HCEC 1CT (cell line): ENCODE measurements around the gene HES2.
"Not testable (repeated sequence)": the region's sequence is repeated elsewhere in the genome, so short reads cannot be mapped to it uniquely, and the experiment has no call there.

ENCODE experiments used
- DNase-seq: peaks from one replicate; pipeline ENCODE4 v3.0.0-alpha.2; 2017

Gene HES2

DNA sequence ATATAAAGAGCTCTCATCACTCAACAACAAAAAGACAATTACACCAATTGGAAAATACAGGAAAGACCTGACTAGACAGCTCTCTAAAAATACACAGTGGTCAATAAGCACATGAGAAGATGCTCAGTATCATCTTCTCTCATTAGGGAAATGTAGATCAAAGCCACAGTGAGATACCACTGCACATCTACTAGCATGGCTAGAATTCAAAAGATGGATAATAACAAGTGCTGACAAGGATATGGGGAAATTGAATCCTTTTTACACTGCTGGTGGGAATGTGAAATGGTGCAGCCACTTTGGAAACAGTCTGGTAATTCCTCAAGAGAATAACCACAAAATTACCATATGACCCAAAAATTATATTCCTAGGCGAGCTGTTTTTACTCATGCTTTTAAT lies 35.6 kb downstream of the HES2 start:
- DNase-seq: no peak

DNA sequence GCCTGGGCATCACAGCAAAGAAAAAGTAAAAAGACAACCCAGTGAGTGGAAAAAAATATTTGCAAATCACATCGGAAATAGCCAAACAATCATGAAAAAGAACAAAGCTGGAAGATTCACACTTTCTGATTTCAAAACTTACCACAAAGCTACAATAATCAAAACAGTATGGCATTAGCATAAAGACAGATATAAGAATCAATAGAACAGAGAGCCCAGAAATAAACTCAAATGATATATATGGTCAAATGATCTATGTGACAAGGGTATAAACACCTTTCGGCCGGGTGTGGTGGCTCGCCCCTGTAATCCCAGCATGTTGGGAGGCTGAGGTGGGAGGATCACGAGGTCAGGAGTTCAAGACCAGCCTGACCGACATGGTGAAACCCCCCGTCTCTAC lies 39.7 kb downstream of the HES2 start:
- DNase-seq: no peak

DNA sequence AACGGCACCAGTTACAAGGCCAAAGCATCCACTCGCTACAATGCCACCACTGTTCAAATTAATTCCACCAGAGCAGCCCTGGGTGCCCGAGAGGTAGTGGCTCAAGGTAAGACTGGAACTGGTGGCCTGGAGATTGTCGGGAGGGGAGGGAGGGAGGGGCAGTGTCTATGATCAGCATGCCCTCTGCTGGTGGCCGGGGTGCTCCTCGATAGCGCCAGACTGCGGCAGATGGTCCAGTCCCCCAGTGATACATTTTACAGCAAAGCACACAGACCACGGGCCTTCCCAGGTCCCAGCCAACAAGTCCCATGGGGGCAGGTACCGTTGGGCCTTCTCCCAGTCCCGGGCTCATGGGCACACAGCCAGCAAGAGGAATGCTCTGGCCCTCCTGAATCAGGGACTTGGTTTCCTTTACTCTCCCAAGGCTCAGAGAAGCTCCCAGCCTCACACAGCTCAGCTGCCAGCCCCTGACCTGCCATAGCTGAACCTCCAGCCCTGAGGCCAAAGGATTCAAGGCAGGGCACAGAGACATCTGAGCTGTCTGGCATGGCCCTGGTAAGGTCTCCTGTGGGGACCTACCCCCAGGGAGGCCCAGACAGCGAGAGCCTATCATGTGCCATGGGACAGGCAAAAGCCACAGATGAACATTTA lies 41.5 kb downstream of the HES2 start:
- DNase-seq: no peak

DNA sequence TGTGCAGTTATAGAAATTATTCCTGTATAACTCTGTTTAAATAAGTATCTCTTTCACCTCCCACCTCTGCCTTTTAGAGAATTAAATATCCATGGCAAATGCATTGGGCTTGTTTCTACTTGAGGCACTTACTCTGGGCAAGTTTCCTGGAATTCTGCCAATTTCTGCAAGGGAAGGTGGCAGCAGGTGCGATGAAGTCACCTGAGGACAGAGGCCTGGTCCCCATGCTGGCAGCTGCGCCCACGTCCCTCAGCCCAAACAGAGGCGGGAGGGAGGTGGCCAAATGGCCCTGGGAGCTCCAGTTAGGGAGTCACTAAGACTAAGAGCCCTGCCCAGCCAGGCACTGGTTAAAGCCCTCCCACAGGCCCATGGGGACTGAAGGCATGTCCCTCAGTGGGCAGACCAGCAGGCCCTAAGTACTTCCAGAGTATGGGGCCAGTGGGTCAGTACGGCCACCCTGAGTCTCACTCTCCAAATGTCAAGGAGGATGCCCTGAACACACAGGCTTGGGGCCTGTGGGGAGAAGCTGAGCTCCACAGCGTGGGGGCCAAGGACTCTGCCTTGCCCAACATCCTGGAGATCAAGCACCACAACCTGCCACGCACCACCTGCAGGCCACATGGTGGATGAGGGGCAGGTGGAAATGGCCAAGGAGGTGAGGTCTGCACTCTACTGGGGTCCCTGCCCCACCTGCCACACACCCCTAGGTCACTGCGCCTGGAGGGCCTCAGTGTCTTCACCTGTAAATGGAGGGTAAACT lies 45.6 kb downstream of the HES2 start:
- no peak for DNase-seq

DNA sequence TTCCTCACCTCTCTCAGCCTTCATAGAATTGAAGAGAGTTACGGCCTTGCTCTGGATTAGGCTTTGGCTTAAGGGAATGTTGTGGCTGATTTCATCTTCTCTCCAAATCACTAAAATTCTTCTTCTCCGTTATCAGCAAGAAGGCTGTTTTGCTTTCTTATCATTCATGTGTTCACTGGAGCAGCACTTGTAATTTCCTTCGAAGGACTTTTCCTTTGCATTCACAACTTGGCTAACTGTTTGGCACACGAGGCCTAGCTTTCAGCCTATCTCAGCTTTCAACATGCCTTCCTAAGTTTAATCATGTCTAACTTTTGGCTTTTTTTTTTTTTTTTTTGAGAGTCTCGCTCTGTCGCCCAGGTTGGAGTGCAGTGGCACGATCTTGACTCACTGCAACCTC lies 47.5 kb downstream of the HES2 start:
- not testable (repeated sequence) for DNase-seq

DNA sequence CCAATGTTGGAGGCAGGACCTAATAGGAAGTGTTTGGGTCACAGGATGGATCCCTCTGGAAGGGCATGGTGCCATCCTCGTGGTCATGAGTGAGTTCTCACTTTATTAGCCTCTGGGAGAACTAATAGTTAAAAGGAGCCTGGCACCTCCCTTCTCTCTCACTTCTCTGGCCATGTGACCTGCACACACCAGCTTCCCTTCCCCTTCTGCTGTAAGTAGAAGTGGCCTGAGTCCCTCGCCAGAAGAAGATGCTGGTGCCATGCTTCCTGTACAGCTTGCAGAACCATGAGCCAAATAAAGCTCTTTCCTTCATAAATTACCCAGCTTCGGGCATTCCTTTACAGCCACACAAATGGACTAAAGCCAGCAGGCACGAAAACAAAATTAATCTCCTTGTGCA lies 49.7 kb downstream of the HES2 start:
- no peak for DNase-seq

DNA sequence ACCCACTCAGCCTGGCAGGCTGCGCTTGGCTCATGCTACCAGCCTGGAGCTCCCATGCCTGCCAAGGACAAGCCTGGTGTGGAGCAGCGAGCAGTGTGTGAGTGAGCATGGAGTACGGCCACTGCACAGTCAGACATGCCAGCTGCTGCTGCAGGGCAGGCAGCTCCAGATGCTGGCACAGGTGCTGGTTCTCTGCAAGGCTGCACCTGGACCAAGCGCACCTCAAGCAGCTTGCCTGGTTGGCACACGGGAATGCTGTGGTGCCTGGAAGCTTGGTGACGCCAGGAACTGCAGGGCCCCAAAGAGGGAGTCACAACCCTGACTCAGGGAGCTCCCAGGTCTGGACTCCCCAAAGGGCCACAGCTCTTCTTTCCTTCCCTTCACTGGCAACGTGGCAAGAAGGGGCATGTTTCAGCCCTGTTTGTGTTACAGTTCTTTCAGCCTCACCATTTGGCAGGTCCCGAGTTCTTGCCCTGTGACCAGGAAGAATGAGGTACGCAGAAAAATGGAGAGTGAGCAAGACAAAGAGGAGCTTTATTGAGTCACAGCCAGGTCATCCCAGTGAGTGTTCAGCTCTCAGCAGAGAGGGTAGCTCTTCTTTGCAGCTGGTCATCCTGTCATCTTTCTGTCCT lies 52.2 kb downstream of the HES2 start:
- no peak for DNase-seq

DNA sequence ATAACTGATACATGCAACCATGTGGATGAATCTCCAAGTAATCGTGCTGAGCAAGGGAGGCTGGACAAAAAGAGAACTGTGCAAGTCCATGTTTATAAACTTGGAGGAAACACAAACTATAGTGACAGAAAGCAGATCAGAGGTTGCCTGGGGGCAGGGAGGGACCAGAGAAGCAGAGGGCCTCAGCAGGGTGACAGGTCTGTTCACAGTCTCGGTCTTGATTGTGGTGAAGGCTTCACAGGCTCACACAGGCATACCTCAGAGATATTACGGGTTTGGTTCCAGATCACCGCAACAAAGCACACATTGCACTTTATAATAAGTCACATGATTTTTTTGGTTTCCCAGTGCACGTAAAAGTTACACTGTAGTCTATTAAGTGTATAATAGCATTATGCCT lies 54.7 kb downstream of the HES2 start:
- no peak for DNase-seq

DNA sequence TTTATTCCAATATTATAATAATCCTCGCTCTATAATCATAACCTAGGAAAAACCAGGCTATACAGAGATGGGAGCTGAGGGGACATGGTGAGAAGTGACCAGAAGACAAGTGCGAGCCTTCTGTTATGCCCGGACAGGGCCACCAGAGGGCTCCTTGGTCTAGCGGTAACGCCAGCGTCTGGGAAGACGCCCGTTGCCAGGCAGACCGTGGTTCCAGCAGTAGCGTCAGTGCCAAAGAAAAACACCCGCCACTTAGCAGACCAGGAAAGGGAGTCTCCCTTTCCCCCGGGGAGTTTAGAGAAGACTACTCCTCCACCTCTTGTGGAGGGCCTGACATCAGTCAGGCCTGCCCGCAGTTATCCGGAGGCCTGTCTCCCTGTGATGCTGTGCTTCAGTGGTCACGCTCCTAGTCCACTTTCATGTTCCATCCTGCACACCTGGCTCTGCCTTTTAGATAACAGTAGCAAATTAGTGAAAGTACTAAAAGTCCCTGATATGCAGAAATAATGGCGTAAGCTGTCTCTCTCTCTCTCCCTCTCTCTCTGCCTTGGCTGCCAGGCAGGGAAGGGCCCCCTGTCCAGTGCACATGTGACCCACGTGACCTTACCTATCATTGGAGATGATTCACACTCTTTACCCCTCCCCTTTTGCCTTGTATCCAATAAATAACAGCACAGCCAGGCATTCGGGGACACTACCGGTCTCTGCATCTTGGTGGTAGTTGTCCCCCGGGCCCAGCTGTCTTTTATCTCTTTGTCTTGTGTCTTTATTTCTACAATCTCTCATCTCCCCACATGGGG lies 56.4 kb downstream of the HES2 start:
- DNase-seq: peak; percentile 39
